ENCODE measurements around the gene ADCY5. TPM values are rescaled to one million over a fixed set of nuclear protein-coding genes. Genes with fewer than 3 reads are reported as not detected.
A peak's percentile ranks its signal among the peaks of the same experiment; 100 is the strongest.

Gene ADCY5
- polyA plus RNA-seq, 3 donors = not detected

DNA sequence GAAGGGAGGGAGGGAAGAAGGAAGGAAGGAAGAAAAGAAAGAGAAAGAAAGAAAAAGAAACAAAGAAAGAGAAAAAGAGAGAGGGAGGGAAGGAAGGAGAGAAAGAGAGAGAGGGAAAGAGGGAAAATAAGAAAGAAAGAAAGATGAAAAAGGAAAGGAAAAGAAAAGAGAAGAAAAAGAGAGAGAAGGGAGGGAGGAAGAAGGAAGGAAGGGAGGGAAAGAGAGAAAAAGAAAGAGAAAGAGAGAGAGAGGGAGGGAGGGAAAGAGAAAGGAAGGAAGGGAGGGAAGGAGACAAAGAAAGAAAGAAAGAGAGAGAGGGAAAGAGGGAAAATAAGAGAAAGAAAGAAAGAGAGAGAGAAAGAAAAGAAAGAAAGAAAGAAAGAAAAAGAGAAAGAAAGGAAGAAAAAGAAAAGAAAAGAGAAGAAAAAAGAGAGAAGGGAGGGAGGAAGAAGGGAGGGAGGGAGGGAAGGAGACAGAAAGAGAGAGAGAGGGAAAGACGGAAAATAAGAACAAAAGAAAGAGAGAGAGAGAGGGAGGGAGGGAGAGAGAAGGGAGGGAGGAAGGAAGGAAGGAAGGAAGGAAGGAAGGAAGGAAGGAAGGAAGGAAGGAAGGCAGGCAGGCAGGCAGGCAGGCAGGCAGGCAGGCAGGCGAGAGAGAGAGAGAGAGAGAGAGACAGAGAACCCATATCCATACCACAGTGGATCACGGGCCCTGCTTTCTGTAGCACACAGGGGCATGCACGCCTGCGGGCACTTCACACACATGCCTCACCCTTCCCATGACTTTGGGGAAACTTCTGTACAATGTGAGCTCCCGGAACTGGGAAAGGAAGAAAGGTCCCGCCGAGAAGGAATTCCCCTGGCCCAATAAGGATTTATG, 52.5 kb downstream of the ADCY5 start:
- Histone ChIP-seq H3K4me1 (ENCODE audit: control insufficient read depth in 1 of 2, insufficient read depth in 2 of 2, low read length in 2 of 2) (no peaks in the 10 kb centered on the region), H3K27me3 (ENCODE audit: control insufficient read depth in 2 of 2, insufficient read depth in 2 of 2, low read length in 2 of 2) (peaks cover 0 to 2% of the 10 kb centered on the region in 2 donors), H3K9me3 (replicated peaks in 1 of 2; ENCODE audit: control insufficient read depth in 1 of 2, insufficient read depth in 1 of 2, low read length in 2 of 2) (no peaks in the 10 kb centered on the region), H3K79me2 (ENCODE audit: insufficient read depth, low read length) (no peaks in the 10 kb centered on the region), H4K20me1 (ENCODE audit: insufficient read depth, low read length) (no peaks in the 10 kb centered on the region), H3K4me2 (replicated peaks; ENCODE audit: extremely low read depth, low read length, poor library complexity, severe bottlenecking) (no peak overlapping the region), H3K27ac (ENCODE audit: low read depth in 1 of 2, low read length in 2 of 2) (no peak overlapping the region), H3K9ac (ENCODE audit: insufficient read depth, low read length, poor library complexity, severe bottlenecking) (no peak overlapping the region), H3K4me3 (replicated peaks in 1 of 3; ENCODE audit: low read depth in 2 of 3, low read length in 3 of 3) (no peak overlapping the region), H3K36me3 (replicated peaks in 1 of 2; ENCODE audit: control insufficient read depth in 1 of 2, insufficient read depth in 2 of 2, low read length in 2 of 2) (no peaks in the 10 kb centered on the region), H2AFZ (ENCODE audit: insufficient read depth, low read depth, low read length, poor library complexity, severe bottlenecking) (no peak overlapping the region)
- TF ChIP-seq, protein P1, sequence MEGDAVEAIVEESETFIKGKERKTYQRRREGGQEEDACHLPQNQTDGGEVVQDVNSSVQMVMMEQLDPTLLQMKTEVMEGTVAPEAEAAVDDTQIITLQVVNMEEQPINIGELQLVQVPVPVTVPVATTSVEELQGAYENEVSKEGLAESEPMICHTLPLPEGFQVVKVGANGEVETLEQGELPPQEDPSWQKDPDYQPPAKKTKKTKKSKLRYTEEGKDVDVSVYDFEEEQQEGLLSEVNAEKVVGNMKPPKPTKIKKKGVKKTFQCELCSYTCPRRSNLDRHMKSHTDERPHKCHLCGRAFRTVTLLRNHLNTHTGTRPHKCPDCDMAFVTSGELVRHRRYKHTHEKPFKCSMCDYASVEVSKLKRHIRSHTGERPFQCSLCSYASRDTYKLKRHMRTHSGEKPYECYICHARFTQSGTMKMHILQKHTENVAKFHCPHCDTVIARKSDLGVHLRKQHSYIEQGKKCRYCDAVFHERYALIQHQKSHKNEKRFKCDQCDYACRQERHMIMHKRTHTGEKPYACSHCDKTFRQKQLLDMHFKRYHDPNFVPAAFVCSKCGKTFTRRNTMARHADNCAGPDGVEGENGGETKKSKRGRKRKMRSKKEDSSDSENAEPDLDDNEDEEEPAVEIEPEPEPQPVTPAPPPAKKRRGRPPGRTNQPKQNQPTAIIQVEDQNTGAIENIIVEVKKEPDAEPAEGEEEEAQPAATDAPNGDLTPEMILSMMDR (IDR thresholded peaks at IDR 0.05) = no peak
- DNase-seq = no peak
- intact Hi-C loops (cut with micrococcal nuclease) = no loop called here
- H3K9me3 Mint-ChIP-seq = no peaks in the 10 kb centered on the region
- H3K4me3 Mint-ChIP-seq = peak overlapping the region in 1 of 2 donors; percentile 28
- no peaks in the 10 kb centered on the region for H3K36me3 Mint-ChIP-seq
- 92% methylated on average over 1 of the region's 8 CpGs for WGBS (ENCODE audit: insufficient coverage)
- H3K4me1 Mint-ChIP-seq = no peaks in the 10 kb centered on the region
- peaks cover 12 to 15% (median 15%) of the 10 kb centered on the region in 3 donors for H3K27me3 Mint-ChIP-seq (ENCODE audit: low read depth in 3 of 3)
- no peak overlapping the region for H3K27ac Mint-ChIP-seq

DNA sequence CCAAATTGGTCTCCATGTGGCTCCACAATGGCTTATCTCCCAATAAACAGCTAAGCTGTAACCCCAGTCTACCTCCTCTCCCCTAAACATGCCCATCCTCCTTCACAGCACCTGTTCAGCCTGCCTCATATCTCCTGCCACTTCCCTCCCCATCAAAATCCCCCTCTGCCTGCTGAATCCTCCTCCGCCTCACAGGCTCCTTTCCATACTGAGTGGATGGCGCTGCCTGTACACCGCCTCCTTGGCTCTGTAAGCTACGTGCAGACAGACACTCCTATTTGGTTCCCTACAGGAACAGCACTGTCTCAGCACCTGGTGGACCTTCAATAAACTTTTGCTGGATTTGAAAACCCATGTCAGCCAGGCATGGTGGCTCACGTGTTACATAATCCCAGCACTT, 53.7 kb downstream of the ADCY5 start:
- WGBS (ENCODE audit: insufficient coverage) = 96% methylated on average over 4 of the region's 5 CpGs
- no peak for DNase-seq
- Histone ChIP-seq H3K36me3 (replicated peaks in 1 of 2; ENCODE audit: control insufficient read depth in 1 of 2, insufficient read depth in 2 of 2, low read length in 2 of 2) (no peaks in the 10 kb centered on the region), H3K4me2 (replicated peaks; ENCODE audit: extremely low read depth, low read length, poor library complexity, severe bottlenecking) (no peak overlapping the region), H3K27me3 (ENCODE audit: control insufficient read depth in 2 of 2, insufficient read depth in 2 of 2, low read length in 2 of 2) (peaks cover 0 to 2% of the 10 kb centered on the region in 2 donors), H3K79me2 (ENCODE audit: insufficient read depth, low read length) (no peaks in the 10 kb centered on the region), H4K20me1 (ENCODE audit: insufficient read depth, low read length) (no peaks in the 10 kb centered on the region), H3K27ac (ENCODE audit: low read depth in 1 of 2, low read length in 2 of 2) (no peak overlapping the region), H3K4me3 (replicated peaks in 1 of 3; ENCODE audit: low read depth in 2 of 3, low read length in 3 of 3) (no peak overlapping the region), H3K4me1 (ENCODE audit: control insufficient read depth in 1 of 2, insufficient read depth in 2 of 2, low read length in 2 of 2) (no peaks in the 10 kb centered on the region), H2AFZ (ENCODE audit: insufficient read depth, low read depth, low read length, poor library complexity, severe bottlenecking) (no peak overlapping the region), H3K9me3 (replicated peaks in 1 of 2; ENCODE audit: control insufficient read depth in 1 of 2, insufficient read depth in 1 of 2, low read length in 2 of 2) (no peaks in the 10 kb centered on the region), H3K9ac (ENCODE audit: insufficient read depth, low read length, poor library complexity, severe bottlenecking) (no peak overlapping the region)
- intact Hi-C loops (cut with micrococcal nuclease) = no loop called here
- peaks cover 12 to 15% (median 15%) of the 10 kb centered on the region in 3 donors for H3K27me3 Mint-ChIP-seq (ENCODE audit: low read depth in 3 of 3)
- TF ChIP-seq, protein P1 (IDR thresholded peaks at IDR 0.05) = no peak
- H3K27ac Mint-ChIP-seq = no peak overlapping the region
- no peaks in the 10 kb centered on the region for H3K36me3 Mint-ChIP-seq
- no peaks in the 10 kb centered on the region for H3K9me3 Mint-ChIP-seq
- H3K4me1 Mint-ChIP-seq = no peaks in the 10 kb centered on the region
- no peak overlapping the region for H3K4me3 Mint-ChIP-seq

Measured in CD14-positive monocyte (primary cell).